CD4-positive, alpha-beta T cell treated with Interferon alpha-2 for 1 hour (primary cell): ENCODE data around the gene LIME1.
"Not testable (repeated sequence)": the region's sequence is repeated elsewhere in the genome, so short reads cannot be mapped to it uniquely, and the experiment has no call there.

Experiments used
- DNase-seq, 2 donors: peaks; one replicate each; pipeline ENCODE4 v3.0.0-alpha.2; 2020 to 2022

Gene LIME1

DNA sequence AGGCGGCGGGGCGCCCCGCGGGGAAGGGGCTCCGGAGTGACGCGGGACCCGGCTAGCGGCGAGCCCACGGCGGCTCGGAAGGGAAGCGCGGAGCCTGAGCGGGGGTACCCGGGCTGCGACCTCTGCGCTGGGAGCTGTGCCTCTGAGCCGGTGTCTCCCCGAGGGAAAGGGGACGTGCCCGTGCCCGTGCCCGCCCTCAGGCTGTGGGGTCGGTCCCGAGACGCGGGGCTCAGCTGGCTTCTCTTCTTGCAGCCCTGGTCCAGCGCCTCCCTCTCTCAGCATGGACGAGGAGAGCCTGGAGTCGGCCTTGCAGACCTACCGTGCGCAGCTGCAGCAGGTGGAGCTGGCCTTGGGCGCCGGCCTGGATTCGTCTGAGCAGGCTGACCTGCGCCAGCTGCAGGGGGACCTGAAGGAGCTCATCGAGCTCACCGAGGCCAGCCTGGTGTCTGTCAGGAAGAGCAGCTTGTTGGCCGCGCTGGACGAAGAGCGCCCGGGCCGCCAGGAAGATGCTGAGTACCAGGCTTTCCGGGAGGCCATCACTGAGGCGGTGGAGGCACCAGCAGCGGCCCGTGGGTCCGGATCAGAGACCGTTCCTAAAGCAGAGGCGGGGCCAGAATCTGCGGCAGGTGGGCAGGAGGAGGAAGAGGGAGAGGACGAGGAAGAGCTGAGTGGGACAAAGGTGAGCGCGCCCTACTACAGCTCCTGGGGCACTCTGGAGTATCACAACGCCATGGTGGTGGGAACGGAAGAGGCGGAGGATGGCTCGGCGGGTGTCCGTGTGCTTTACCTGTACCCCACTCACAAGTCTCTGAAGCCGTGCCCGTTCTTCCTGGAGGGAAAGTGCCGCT lies 27.9 kb upstream of the LIME1 start:
- no peak for DNase-seq

DNA sequence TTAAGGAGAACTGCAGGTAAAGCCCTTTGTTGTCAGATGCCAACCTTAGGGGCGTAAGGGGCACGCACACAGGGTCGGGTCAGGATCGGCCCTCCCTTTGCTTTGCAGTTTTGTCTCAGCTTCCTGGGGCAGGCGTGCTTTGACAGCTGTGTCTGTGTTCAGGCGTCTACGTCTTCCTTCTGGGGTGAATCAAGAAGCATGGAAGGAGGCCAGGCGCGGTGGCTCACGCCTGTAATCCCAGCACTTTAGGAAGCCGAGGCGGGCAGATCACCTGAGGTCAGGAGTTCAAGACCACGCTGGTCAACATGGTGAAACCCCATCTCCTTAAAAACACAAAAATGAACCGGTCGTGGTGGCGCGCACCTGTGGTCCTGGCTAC lies 27.3 kb upstream of the LIME1 start:
- no peak for DNase-seq

DNA sequence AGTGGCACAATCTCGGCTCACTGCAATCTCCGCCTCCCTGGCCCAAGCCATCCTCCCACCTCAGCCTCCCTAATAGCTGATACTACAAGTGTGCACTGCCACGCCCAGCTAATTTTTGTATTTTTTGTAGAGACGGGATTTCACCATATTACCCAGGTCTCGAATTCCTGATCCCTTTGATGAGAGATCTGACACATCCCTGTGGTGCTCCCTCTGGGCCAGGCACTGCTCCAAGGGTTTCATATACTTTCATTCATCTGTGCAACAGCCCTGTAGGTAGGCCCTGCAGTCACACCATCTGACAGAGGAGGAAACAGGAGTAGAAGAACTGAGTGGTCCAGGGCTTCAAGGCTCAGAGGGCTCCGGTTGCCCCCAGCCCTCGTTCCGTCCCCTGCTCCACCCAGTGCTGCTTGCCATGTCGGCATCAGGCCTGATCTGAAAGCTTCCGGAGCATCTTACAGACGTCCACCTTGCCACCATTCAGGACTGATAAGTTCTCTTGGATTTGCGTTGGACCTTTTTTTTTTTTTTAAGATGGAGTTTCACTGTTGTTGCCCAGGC lies 25.3 kb upstream of the LIME1 start:
- no peak for DNase-seq

DNA sequence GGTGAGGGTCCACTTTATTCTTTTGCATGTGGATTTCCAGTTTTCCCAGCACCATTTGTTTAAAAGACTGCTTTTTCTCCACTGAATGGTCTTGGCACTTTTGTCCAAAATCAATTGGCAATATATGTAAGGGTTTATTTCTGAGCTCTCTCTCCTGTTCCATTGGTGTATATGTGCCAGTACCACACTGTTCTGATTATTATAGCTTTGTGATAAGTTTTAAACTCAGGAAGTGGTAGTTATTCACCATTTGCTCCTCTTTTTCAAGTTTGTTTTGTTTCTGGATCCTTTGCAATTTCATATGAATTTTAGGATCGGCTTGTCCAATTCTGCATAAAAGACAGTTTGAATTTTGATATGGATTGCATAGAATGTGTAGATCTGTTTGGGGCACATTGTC lies 24.3 kb upstream of the LIME1 start:
- no peak for DNase-seq

DNA sequence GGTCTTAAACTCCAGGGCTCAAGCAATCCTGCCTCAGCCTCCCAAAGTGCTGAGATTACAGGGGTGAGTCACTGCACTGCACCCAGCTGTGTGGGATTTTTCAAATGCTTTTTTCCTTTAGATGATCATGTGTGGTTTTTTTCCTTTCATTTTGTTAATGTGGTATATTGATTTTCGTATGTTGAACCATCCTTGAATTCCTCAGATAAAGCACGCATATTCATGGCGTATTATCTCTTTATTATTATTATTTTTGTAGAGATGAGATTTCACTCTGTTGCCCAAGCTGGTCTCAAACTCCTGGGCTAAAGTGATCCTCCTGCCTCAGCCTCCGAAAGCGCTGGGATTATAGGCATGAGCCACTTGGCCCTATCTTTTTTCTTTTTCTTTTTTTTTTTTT lies 21.6 kb upstream of the LIME1 start:
- DNase-seq, result no peak

DNA sequence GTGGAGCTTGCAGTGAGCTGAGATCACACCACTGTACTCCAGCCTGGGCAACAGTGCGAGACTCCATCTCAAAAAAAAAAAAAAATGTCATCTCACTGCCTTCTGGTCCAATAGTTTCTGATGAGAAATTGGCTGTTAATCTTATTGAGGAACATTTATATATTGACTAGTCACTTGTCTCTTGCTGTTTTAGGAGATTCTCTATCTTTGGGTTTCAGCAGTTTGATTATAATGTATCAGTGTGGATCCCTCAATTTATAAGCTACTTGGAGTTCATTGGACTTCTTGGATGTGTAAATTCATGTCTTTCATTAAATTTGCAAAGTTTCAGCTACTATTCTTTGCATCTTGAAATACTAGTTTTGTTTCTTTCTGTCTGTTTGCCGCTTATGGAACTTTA lies 17.5 kb upstream of the LIME1 start:
- no peak for DNase-seq

DNA sequence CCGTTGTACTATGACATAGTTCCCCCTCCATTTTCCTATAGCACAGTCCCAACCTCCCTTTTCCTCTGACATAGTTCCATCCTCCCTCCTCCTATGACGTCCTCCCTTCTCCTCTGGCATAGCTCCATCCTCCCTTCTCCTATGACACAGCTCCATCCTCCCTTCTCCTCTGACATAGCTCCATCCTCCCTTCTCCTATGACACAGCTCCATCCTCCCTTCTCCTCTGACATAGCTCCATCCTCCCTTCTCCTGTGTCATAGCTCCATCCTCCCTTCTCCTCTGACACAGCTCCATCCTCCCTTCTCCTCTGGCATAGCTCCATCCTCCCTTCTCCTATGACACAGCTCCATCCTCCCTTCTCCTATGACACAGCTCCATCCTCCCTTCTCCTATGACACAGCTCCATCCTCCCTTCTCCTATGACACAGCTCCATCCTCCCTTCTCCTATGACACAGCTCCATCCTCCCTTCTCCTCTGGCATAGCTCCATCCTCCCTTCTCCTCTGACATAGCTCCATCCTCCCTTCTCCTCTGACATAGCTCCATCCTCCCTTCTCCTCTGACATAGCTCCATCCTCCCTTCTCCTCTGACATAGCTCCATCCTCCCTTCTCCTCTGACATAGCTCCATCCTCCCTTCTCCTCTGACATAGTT lies 13.4 kb upstream of the LIME1 start:
- not testable (repeated sequence) for DNase-seq

DNA sequence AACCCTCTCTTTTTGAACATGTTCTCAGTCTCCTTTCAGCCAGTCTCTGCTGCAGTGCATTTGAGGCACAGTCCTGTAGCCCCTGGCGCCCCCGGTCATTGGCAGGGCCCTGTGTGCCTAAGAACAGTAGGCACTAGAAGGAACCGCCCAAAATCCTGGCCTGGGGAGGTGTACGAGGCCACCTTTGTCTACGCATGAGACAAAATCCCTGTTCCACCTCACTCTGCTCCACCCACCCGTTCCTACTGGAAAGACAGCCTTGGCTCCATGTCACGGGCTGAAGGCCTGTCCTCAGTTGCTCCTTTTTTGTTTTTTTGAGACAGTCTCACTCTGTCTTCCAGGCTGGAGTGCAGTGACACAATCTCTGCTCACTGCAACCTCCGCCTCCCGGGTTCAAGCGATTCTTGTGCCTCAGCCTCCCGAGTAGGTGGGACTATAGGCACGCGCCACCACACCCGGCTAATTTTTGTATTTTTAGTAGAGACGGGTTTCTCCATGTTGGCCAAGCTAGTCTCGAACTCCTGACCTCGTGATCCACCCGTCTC lies 6.2 kb upstream of the LIME1 start:
- DNase-seq, result not testable (repeated sequence)

DNA sequence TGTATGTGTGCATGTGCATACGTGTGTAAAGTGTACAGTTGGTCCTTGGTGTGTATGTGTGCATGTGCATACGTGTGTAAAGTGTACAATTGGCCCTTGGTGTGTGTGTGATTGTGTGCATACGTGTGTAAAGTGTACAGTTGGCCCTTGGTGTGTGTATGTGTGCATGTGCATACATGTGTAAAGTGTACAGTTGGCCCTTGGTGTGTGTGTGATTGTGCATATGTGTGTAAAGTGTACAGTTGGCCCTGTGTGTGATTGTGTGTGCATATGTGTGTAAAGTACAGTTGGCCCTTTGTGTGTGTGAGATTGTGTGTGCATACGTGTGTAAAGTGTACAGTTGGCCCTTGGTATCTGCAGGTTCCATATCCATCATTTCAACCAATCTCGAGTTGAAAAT lies 5.1 kb upstream of the LIME1 start:
- no peak for DNase-seq

DNA sequence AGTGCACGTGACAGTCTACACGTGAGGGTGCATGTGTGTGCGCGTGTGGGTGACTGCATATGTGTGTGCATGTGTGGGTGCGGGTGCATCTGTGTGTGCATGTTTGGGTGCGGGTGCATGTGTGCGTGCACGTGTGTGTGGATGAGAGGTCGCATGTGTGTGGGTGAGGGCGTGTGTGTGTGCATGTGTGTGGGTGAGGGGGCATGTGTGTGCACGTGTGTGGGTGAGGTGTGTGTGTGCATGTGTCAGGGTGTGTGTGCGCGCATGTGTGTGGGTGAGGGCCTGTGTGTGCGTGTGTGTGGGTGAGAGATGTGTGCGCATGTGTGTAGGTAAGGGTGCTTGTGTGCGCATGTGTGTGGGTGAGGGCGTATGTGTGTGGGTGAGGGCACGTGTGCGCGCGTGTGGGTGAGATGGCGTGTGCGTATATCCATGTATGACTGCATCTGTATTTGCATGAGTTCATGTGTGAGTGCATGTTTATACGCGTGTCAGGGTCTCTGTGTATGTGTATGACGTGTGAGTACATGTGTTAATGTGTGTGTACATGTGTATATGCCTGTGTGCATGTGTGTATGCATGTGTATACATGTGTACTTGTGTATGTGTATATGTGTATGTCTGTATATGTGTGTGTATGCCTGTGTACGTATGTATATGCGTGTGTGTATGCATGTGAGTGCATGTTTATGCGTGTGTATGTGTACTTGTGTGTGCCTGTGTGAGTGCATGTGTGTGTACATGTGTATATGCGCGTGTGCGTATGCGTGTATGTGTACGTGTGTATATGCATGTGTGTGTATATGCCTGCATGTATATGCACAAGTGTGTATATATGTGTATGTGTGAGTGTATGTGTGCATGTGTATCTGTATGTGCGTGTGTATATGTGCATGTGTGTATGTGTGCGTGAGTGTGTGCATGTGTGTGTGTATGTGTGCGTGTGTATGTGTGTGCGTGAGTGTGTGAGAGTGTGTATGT lies 4.1 kb upstream of the LIME1 start:
- no peak for DNase-seq

DNA sequence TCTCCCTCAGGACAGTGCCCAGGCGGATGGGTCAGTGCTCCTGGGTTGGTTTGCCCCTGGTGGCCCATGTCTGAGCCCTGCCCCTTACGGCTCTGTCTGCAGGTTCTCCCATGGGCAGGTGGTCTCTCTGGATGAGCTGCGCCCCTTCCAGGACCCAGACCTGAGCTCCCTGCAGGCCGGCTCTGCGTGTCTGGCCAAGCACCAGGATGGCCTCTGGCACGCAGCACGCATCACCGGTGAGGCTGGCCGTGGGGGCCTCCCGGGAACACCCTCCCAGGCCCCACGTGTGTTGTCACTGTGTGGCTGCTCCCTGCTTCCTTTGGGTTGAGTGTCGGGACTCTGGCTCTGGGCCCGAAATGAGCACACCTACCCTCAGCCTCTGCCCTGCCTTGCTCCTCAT lies 3.3 kb upstream of the LIME1 start:
- DNase-seq, result no peak

DNA sequence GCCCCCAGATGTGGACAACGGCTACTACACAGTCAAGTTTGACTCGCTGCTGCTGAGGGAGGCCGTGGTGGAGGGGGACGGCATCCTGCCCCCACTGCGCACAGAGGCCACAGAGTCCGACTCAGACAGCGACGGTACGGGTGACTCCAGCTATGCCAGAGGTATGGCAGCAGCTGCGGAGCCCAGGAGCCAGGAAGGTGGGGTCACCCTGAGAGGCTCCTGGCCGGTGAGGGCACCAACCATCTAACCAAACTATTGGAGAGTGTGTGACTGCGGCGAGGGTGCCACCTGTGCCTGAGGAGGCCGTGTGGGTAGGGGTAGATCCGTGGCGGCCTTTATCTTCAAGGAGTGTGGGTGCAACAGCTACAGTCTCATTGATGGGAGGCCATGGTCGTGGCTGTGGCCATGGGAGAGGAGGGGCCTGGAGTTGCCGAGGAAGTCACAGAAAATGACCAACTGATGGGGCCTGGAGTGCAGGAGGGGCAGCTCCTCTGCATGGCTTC lies 2.8 kb upstream of the LIME1 start:
- no peak for DNase-seq

DNA sequence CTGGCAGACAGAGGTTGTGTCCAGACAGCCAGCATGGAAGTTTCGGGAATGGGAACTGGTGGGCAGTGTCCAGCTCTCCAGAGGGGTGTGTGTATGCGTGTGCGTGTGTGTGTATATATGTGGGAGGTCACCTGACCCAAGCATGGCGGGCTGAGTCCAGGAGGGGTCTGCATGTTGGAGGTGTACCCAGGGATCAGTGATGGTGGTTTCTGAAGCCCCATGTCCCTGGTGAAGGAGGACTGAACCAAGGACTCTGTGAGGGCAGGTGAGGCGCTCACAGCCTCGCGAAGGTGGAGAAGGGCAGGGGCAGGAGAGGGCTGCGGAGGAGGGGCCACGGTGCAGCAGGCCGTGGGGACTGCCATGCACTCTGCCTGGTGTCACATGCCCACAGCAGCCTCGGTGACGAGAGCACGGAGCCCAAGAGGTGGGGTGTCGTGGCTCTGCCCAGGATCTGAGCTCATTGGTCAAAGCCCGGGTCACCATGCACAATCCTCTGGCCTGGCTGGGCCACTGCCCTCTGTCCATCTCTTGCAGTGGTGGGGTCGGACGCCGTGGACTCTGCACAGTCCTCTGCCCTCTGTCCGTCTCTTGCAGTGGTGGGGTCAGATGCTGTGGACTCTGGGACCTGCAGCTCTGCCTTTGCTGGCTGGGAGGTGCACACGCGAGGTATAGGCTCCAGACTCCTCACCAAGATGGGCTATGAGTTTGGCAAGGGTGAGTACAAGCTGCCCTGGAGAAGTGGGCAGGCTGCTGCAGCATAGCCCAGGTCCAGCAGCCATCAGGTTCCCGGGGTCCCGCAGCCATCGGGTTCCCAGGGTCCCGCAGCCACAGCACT lies 2.1 kb upstream of the LIME1 start:
- DNase-seq, result no peak

DNA sequence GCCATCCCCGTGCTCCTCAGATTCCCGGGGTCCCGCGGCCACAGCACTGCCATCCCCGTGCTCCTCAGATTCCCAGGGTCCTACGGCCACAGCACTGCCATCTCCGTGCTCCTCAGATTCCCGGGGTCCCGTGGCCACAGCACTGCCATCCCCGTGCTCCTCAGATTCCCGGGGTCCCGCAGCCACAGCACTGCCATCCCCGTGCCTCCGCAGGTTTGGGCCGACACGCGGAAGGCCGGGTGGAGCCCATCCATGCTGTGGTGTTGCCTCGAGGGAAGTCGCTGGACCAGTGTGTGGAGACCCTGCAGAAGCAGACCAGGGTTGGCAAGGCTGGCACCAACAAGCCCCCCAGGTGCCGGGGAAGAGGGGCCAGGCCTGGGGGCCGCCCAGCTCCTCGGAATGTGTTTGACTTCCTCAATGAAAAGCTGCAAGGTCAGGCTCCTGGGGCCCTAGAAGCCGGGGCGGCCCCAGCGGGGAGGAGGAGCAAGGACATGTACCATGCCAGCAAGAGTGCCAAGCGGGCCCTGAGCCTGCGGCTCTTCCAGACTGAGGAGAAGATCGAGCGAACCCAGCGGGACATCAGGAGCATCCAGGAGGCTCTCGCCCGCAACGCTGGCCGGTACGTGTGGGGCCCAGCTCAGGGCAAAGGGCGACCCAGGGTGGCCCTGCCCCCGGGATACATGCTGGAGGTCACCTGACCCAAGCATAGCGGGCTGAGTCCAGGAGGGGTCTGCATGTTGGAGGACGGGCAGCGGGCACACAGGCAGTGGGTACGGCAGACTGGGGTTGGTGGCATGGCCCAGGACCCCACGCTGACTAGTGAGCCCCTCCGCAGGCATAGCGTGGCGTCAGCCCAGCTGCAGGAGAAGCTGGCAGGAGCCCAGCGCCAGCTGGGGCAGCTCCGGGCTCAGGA lies 1.3 kb upstream of the LIME1 start:
- DNase-seq, result no peak

DNA sequence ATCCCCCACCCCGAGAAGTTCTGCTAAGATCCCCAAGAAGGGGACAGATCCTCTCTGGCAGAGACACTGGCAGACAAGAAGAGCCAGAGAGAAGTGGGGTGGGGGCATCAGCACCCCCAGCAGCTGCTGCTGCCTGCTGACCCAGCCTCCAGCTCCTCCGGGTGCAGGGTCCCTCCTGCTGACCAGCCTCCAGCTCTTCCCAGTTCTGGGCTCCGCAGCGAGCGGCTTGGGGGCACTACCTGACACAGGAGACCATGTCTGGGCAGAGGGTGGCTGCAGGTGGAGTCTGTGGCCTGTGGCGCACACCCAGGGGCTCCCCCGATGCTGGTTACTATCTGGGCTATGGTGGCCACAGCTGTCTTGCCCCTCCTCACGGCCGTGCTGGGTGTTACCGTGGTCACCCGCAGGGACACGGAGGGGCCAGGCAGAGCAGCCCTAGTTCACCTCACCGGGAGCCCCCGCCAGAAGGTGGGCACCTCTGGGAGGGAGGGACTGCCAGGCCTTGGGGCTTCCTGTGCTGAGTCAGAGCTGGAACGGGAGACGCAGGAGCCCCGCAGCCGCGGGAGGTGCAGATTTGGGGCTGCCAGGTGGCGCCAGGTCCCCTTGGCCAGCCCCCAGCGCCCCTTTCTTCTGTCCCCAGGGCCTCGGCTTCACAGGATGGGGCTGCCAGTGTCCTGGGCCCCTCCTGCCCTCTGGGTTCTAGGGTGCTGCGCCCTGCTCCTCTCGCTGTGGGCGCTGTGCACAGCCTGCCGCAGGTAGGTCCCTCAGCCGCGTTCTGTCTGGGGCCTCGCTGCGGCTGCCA lies 630 bp downstream of the LIME1 start:
- DNase-seq, result peak in 1 of 2 donors; percentile 55

DNA sequence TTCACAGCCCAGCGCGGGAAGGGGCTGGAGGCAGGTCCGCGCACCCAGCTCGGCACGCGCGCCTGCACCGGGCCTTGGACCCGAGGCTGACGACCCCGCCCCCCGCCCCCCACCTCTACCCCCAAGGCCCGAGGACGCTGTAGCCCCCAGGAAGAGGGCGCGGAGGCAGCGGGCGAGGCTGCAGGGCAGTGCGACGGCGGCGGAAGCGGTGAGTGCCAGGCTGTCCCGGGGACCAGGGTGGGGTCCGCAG lies 1.2 kb downstream of the LIME1 start:
- no peak for DNase-seq

DNA sequence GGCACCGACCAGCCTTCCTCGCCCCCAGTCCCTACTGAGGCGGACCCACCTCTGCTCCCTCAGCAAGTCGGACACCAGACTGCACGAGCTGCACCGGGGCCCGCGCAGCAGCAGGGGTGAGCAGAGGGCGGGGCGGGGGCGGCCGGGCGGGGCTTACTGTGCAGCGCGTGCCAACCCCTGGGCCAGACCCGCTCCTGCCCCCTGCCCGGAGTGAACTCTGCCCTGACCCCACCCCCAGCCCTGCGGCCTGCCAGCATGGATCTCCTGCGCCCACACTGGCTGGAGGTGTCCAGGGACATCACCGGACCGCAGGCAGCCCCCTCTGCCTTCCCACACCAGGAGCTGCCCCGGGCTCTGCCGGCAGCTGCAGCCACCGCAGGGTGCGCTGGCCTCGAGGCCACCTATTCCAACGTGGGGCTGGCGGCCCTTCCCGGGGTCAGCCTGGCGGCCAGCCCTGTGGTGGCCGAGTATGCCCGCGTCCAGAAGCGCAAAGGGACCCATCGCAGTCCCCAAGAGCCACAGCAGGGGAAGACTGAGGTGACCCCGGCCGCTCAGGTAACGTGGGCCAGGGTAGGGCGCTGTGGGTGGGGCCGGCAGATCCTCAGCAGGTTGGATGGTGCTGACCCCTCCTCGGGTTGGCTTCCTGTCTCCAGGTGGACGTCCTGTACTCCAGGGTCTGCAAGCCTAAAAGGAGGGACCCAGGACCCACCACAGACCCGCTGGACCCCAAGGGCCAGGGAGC lies 1.7 kb downstream of the LIME1 start:
- peak in 1 of 2 donors; percentile 34 for DNase-seq

DNA sequence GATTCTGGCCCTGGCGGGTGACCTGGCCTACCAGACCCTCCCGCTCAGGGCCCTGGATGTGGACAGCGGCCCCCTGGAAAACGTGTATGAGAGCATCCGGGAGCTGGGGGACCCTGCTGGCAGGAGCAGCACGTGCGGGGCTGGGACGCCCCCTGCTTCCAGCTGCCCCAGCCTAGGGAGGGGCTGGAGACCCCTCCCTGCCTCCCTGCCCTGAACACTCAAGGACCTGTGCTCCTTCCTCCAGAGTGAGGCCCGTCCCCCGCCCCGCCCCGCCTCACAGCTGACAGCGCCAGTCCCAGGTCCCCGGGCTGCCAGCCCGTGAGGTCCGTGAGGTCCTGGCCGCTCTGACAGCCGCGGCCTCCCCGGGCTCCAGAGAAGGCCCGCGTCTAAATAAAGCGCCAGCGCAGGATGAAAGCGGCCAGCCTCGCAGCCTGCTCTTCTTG lies 2.2 kb downstream of the LIME1 start:
- peak in 1 of 2 donors; percentile 50 for DNase-seq
